NOMO-1 treated with DMSO at 0.1 percent for 48 hours (cell line): ENCODE data around the gene TP53BP2.
"Not testable (repeated sequence)": the region's sequence is repeated elsewhere in the genome, so short reads cannot be mapped to it uniquely, and the experiment has no call there.

Experiments
- DNase-seq: peaks from one replicate; lab custom pipeline; 2025; ENCODE audit not compliant: unreplicated experiment; lab: John Stamatoyannopoulos, UW

Gene TP53BP2

DNA sequence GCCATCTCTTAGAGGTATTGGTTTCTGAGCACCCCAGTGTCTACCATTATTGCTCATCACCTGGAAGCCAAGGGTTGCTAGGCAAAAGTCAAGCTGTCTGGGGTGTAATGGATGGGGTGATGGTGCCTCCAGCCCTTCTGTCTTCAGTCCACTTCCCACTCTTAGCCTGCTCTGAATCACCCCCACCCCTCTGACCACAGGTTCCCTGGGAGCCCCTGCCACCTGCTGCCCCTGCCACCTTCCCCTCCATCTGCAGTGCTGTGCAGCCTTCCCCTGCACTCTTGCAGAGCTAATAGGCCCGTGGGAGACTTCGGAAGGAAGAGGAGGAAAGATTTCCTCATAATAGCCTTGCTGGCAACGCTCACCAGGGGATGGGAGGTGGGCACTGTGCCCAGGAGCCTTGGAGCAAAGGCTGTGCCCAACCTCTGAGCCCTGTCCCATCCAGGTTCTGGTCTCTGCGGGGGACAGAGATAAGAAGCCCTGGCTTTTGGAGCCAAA is 97.9 kb downstream of the TP53BP2 start:
- DNase-seq = no peak

DNA sequence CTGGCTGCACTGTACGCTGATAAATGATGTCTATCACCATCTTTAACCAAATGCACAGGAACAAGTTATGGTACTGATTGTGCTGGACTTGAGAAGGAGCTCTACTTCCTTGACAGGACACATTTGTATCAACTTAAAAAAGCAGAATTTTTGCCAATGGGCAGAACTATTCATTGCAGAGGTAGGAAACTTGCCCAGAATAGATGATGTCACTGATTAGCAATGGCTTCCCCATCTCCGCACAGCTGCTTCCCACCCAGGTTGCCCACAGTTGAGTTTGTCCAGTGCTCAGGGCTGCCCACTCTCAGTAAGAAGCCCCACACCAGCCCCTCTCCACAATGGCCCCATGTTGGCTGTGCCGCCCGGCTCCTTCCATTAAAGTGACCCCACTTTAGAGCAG is 100.0 kb downstream of the TP53BP2 start:
- no peak for DNase-seq

DNA sequence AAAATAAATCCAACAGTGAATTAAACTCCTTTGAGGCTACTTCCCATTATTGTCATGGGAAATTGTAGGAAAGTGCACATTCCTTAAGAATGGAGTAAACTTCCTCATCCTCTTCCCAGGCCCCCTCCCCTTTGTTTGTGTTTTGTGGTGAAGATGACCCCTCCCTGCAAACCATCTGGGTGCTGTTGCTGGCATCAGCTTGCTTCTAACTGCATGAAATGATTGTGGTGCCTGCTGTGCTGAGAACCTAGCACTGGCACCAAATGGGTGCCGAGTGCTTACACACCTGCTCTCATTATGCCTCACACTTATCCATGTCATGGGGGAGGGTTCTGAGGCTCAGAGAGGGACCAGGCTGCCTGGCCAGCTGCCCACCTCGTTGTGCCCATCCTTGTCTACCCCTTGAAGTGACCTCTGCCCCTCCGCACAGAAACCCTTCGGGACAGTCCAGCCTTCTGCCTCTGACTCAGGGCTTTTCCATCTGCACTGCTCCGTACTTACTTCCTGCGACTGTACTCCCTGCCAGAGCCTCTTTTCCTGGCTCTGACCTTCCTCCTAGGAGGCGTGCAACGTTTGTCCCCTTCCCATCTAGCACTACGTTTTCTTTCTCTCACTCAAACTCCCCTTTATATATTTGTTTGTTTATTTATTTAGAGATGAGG is 102.8 kb downstream of the TP53BP2 start:
- no peak for DNase-seq

DNA sequence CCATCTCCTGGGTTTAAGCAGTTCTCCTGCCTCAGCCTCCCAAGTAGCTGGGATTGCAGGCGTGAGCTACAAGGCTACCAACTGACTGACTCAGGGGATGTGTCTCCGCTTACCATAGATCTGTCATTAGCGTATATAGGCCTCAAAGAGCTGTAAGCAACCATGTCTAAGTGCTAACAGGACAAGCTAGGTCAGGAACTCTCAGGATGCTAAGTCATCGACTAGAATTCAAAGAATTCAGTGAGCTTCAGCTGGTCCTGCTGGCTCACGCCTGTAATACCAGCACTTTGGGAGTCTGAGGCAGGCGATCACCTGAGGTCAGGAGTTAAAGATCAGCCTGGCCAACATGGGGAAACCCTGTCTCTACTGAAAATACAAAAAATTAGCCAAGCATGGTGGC is 103.9 kb downstream of the TP53BP2 start:
- DNase-seq = no peak

DNA sequence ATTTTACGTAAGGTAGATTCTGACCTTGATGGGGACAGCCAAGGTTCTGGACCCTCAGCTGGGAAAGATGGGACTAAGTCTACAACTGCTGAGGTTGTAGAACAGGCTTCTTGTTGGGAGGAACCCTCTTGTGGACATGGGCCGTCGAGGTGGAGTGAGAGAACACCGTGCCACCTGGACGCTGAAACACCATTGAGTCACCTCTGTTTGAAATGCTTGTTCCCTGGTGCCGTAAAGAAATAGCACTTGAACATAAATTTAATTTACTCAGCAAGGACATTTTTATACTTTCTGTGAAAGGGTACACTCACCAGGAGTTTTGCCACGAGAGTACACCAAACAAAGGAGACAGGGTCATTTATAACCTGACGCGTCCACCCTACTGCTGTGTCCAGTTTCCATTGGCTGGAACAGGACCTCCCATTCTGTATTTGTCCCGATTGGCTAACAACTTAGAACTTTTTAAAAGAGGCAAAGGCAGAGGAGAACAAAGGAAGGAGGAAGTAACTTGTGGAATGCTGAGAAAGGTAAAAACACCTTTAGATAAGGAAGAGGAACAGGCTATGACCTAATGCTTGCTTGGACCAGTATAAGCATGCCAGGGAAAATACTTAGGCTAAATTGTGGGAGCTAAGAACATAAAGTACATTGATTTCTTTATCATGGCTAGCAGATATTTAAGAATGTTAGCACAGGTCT is 105.6 kb downstream of the TP53BP2 start:
- not testable (repeated sequence) for DNase-seq

DNA sequence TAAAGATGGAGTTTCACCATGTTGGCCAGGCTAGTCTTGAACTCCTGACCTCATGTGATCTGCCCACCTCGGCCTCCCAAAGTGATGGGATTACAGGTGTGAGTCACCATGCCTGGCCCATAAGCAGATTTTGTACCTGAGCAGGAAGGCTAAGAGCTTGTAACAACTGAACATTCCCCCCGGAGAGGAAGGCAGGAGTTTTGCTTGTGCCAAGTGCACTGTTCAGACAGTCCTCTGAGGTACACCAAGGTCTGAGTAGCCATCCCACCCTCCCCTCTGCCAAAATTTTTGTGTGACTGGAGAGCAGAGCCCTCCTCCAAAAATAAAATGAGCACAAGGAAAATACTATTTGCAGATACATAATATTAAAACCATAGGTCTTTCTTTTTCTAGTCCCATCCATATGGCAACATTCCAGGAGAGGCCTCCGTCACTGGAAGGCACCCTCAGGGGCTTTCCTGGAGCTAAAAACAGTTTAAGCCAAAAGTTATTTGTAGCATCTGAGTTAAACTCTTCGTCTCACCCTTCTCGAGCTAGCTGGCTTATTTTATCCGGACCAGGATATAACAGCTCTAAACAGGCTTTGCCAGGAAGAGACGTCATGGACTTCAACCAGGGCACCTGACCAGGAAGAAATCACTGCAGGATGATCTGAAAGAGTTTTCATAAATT is 106.2 kb downstream of the TP53BP2 start:
- DNase-seq = no peak

GRCh38 chr1:223738465-223739365 is 107.0 kb downstream of the TP53BP2 start:
- DNase-seq = no peak

- DNase-seq = no peak
Measured at GRCh38 chr1:223737342-223737741, 108.4 kb downstream of the TP53BP2 start.

DNA sequence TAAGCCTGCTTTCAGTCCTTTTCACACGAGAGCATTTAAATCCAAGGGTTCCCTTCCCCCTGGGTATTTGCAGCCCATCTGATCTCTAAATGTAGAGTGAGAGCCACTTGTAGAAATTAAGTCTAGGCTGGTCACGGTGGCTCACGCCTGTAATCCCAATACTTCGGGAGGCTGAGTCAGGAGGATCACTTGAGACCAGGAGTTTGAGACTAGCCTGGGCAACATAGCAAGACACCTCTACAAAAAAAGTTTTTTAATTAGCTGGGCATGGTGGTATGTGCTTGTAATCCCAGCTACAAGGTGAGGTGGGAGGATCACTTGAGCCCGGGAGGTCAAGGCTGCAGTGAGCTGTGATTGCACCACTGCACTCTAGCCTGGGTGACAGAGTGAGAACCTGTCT is 109.1 kb downstream of the TP53BP2 start:
- not testable (repeated sequence) for DNase-seq

DNA sequence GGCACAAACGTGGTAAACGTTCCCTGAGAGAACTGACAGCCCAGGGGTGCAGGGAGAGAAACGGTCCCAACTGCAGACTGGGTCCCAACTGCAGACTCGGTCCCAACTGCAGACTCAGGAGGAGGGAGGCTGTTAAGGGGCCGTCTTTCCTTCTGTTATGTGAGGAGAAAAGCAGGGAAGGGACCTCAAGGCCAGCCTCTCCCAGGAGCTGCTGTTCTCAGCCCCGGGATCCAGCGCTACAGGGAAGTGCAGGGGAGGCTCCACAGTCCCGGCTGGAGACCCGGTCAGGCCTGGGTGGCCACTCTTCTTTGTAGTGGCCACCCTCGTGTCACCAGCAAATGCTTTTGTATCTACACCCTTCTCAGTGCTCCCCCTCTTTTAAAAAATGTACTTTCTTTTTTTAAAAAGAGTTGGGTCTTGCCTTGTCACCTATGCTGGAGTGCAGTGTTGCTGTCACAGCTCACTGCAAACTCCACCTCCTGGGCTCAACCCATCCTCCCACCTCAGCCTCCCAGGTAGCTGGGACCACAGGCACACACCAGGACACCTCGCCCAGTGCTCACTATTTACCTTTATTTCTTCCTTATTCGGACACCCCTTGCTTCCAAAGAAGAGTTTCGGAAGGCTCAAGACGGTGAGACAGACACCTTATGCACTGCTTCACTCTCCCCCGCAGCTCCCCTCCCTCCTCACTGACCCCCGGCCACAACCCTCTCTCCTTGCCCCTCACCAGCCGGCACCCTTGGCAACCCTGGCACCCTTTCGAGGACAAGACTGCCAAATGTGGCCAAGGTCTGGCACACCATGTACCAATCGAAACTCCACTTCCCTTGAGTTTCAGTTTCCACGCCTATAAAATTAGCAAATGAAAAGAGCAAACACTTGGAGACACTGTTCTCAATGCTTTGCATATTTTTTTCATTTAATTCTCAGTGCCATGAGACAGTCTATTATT is 111.6 kb downstream of the TP53BP2 start:
- DNase-seq = no peak

GRCh38 chr1:223732993-223733798 is 112.6 kb downstream of the TP53BP2 start:
- DNase-seq = no peak

DNA sequence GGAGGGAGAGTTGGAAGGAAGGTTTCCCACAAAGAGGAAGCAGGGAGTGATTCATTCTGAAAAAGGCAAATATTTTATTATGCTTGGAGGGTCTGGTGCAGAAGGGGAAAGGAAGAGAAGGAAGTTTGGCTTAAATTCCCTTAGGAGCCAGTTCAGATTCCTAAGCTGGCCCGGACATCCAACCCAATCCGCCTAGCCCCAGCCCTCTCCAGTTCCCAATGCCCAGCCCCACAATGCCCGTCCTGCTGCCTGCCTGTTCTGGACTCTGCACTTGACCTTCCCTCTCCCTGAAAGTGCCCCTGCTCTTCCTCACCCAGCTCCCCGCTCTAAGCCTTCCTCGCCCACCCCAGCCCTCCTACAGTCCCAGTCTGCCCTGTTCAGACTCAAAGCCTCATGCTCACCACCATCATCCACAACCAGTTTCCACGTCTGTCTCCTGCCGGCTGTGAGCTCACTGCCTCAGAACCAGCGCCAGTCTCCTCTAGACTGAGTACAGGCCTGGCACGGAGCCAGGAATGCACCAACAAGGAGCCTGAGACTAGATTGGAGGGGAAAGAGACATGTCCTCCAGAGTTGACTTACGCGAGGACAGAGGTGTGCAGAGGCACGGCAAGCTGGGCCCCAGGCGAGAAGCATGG is 114.5 kb downstream of the TP53BP2 start:
- no peak for DNase-seq

DNA sequence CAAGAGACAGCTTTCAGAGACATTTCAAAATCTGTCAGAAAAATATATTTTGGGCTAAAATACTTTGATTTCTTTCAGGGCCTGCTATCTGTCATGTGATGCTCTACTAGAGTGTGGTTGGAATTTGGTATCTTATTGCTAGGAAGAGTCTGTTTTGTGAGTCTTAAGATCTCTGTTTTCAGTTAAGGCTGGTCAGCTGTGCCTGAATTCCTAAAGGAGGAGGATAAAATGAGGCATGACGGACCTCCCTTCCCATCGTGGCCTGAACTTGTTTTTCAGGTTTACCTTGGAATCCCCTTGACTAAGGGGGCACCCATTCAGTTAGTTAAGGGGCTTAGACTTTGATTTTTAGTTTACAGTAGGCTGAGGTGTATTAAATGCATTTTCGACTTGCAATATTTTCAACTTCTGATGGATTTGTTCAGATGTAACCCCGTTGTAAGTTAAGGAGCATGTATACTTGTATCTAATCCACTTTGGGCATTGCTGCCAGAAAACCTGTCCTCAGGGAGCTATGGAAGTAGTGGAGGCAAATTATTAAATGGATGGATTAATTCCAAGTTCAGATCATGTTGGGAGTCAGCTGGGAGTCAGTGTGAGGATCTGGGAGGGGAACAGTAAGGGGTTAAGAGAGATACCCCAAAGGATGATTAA is 115.1 kb downstream of the TP53BP2 start:
- DNase-seq = no peak

GRCh38 chr1:223729906-223730305 is 115.8 kb downstream of the TP53BP2 start:
- no peak for DNase-seq
